Endothelial cell of umbilical vein (primary cell): Measurements from ENCODE around the gene PLEKHA5.

ENCODE experiments used
- EZH2 ChIP-seq: IDR thresholded peaks from 2 replicates; pipeline ENCODE4 v1.6.1; 2012; ENCODE audit warnings: borderline replicate concordance, low read depth, mild to moderate bottlenecking, moderate library complexity, low read length, inconsistent platforms; ENCODE audit not compliant: severe bottlenecking
- POLR2A ChIP-seq: IDR thresholded peaks from 2 replicates; pipeline ENCODE4 v1.6.1; 2012; ENCODE audit warnings: low read depth, mild to moderate bottlenecking, control low read depth, low read length
- TF ChIP-seq, protein P1 (sequence below), 2 donors: IDR thresholded peaks; 1 replicate in 1 of 2; 2 replicates in 1 of 2; pipeline ENCODE4 v1.5.1; 2011; ENCODE audit warnings: low read length in 2 of 2, mild to moderate bottlenecking in 2 of 2, moderate library complexity in 2 of 2, control low read depth in 1 of 2, inconsistent platforms in 1 of 2, low read depth in 1 of 2; ENCODE audit not compliant: insufficient read depth in 1 of 2; ENCODE audit errors: extremely low read depth in 1 of 2

DNA sequence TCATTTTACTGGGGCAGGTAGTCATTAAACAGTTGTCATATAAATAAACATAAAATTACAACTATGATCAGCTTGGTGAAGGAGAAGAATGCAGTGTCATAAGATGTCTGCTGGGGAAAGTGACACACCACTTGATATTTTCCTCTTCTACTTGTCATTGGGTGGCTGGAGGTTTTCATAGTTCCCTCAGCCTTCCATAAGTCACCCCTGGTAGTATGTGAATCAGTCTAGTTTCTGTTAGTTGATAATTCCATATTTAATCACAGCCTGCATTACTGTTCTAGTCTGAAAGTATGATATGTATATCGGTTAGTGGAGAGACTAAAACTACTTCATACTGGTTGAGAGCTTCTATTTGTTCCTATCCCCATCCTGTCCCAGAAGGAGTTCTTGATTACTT is 38.2 kb downstream of the PLEKHA5 start:
- TF ChIP-seq POLR2A (no peak), EZH2 (no peak)
- TF ChIP-seq, protein P1, sequence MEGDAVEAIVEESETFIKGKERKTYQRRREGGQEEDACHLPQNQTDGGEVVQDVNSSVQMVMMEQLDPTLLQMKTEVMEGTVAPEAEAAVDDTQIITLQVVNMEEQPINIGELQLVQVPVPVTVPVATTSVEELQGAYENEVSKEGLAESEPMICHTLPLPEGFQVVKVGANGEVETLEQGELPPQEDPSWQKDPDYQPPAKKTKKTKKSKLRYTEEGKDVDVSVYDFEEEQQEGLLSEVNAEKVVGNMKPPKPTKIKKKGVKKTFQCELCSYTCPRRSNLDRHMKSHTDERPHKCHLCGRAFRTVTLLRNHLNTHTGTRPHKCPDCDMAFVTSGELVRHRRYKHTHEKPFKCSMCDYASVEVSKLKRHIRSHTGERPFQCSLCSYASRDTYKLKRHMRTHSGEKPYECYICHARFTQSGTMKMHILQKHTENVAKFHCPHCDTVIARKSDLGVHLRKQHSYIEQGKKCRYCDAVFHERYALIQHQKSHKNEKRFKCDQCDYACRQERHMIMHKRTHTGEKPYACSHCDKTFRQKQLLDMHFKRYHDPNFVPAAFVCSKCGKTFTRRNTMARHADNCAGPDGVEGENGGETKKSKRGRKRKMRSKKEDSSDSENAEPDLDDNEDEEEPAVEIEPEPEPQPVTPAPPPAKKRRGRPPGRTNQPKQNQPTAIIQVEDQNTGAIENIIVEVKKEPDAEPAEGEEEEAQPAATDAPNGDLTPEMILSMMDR (IDR thresholded peaks at IDR 0.05; ENCODE audit: extremely low read depth in 1 of 2, insufficient read depth in 1 of 2, low read depth in 1 of 2, low read length in 2 of 2): no peak
